WTC11 (cell line): ENCODE measurements around the gene CACNA1F. TPM values are rescaled to one million over a fixed set of nuclear protein-coding genes. Genes with fewer than 3 reads are reported as not detected.

ENCODE experiments used
- ATAC-seq: fragments of 200-7000 bp; cut with Tn5 transposase; 2 replicates; pipeline ENCODE4 v1.10.0; 2021; ENCODE audit warnings: mild to moderate bottlenecking, moderate library complexity
- CTCF ChIA-PET: fragments of 300-600 bp; sonication (Branson Sonifier 250); formaldehyde crosslinking; loops from one replicate; lab custom pipeline; 2021; ENCODE audit warnings: antibody characterized with exemption; lab: Charles Lee
- POLR2A ChIA-PET: fragments of 350-600 bp; sonication (Branson Sonifier 250); formaldehyde crosslinking; loops from one replicate; lab custom pipeline; 2021; ENCODE audit warnings: antibody characterized with exemption; lab: Charles Lee
- DNase-seq: peaks from one replicate; pipeline ENCODE4 v3.0.0; 2021; ENCODE audit warnings: low spot score
- H3K27ac Mint-ChIP-seq: 2 replicates; pipeline ENCODE4 v1.8.0; 2021; ENCODE audit warnings: mixed read lengths
- H3K27me3 Mint-ChIP-seq: 2 replicates; pipeline ENCODE4 v1.8.0; 2021; ENCODE audit warnings: low read depth, mild to moderate bottlenecking, moderate library complexity, mixed read lengths
- H3K36me3 Mint-ChIP-seq: 2 replicates; pipeline ENCODE4 v1.8.0; 2021; ENCODE audit warnings: mixed read lengths
- H3K4me1 Mint-ChIP-seq: 2 replicates; pipeline ENCODE4 v1.8.0; 2022; ENCODE audit warnings: mixed read lengths
- H3K4me3 Mint-ChIP-seq: 2 replicates; pipeline ENCODE4 v1.8.0; 2021; ENCODE audit warnings: mild to moderate bottlenecking, moderate library complexity, mixed read lengths
- H3K9me3 Mint-ChIP-seq: 2 replicates; pipeline ENCODE4 v1.8.0; 2021; ENCODE audit warnings: mixed read lengths
- ATF2 ChIP-seq: sonication (generic); formaldehyde crosslinking; IDR thresholded peaks from 2 replicates; pipeline ENCODE4 v1.8.1; 2022; ENCODE audit warnings: low read depth, missing genetic modification reagents, borderline replicate concordance
- CREM ChIP-seq: sonication (generic); formaldehyde crosslinking; IDR thresholded peaks from 2 replicates; pipeline ENCODE4 v1.8.1; 2022; ENCODE audit warnings: mild to moderate bottlenecking, missing genetic modification reagents, moderate library complexity
- ELF4 ChIP-seq: sonication (generic); formaldehyde crosslinking; IDR thresholded peaks from 2 replicates; pipeline ENCODE4 v1.8.1; 2022; ENCODE audit warnings: low read depth, mild to moderate bottlenecking, moderate library complexity, missing genetic modification reagents
- ERG ChIP-seq: fragments of 250-450 bp; sonication (Bioruptor Pico); IDR thresholded peaks from 2 replicates; pipeline ENCODE4 v1.8.0; 2021; ENCODE audit warnings: mild to moderate bottlenecking
- GABPB1 ChIP-seq: sonication (generic); formaldehyde crosslinking; IDR thresholded peaks from 2 replicates; pipeline ENCODE4 v1.8.1; 2023; ENCODE audit warnings: mild to moderate bottlenecking, missing genetic modification reagents
- GRHL2 ChIP-seq: fragments of 250-450 bp; sonication (Bioruptor Pico); IDR thresholded peaks from 2 replicates; pipeline ENCODE4 v1.8.0; 2022; ENCODE audit warnings: mild to moderate bottlenecking, moderate library complexity; ENCODE audit not compliant: insufficient replicate concordance, severe bottlenecking
- HMGXB4 ChIP-seq: sonication (generic); formaldehyde crosslinking; IDR thresholded peaks from 2 replicates; pipeline ENCODE4 v1.8.1; 2023; ENCODE audit warnings: mild to moderate bottlenecking, moderate library complexity, missing genetic modification reagents
- IRF2 ChIP-seq: sonication (generic); formaldehyde crosslinking; IDR thresholded peaks from 2 replicates; pipeline ENCODE4 v1.8.0; 2022; ENCODE audit warnings: low read depth, missing genetic modification reagents, borderline replicate concordance
- MYBL2 ChIP-seq: sonication (generic); formaldehyde crosslinking; IDR thresholded peaks from 2 replicates; pipeline ENCODE4 v1.8.1; 2023; ENCODE audit warnings: mild to moderate bottlenecking, moderate library complexity, missing genetic modification reagents
- NFATC4 ChIP-seq: fragments of 250-450 bp; sonication (Bioruptor Pico); IDR thresholded peaks from 2 replicates; pipeline ENCODE4 v1.9.0; 2021; ENCODE audit warnings: mild to moderate bottlenecking
- NFYB ChIP-seq: sonication (generic); formaldehyde crosslinking; conservative IDR thresholded peaks from 2 replicates; pipeline ENCODE4 v1.8.0; 2022; ENCODE audit warnings: low read depth, missing genetic modification reagents
- NR3C1 ChIP-seq: sonication (generic); formaldehyde crosslinking; conservative IDR thresholded peaks from 2 replicates; pipeline ENCODE4 v1.8.1; 2023; ENCODE audit warnings: low read depth, mild to moderate bottlenecking, missing genetic modification reagents
- OVOL2 ChIP-seq: fragments of 250-450 bp; sonication (Bioruptor Pico); IDR thresholded peaks from 2 replicates; pipeline ENCODE4 v1.9.0; 2021; ENCODE audit warnings: mild to moderate bottlenecking, borderline replicate concordance
- SP1 ChIP-seq: sonication (generic); formaldehyde crosslinking; conservative IDR thresholded peaks from 2 replicates; pipeline ENCODE4 v1.8.1; 2022; ENCODE audit warnings: missing genetic modification reagents
- TEAD4 ChIP-seq: sonication (generic); formaldehyde crosslinking; IDR thresholded peaks from 2 replicates; pipeline ENCODE4 v1.8.0; 2022; ENCODE audit warnings: mild to moderate bottlenecking, missing genetic modification reagents
- ZNF121 ChIP-seq: sonication (generic); formaldehyde crosslinking; IDR thresholded peaks from 2 replicates; pipeline ENCODE4 v1.8.0; 2023; ENCODE audit warnings: missing genetic modification reagents
- ZNF138 ChIP-seq: sonication (generic); formaldehyde crosslinking; conservative IDR thresholded peaks from 2 replicates; pipeline ENCODE4 v1.8.1; 2022; ENCODE audit warnings: mild to moderate bottlenecking, moderate library complexity, missing genetic modification reagents
- ZNF263 ChIP-seq: sonication (generic); formaldehyde crosslinking; IDR thresholded peaks from 2 replicates; pipeline ENCODE4 v1.8.1; 2022; ENCODE audit warnings: low read depth, mild to moderate bottlenecking, moderate library complexity, missing genetic modification reagents
- ZNF396 ChIP-seq: fragments of 250-450 bp; sonication (Bioruptor Pico); IDR thresholded peaks from 2 replicates; pipeline ENCODE4 v1.8.0; 2021; ENCODE audit warnings: mild to moderate bottlenecking, moderate library complexity, borderline replicate concordance
- ZNF512 ChIP-seq: sonication (generic); formaldehyde crosslinking; IDR thresholded peaks from 2 replicates; pipeline ENCODE4 v1.8.1; 2022; ENCODE audit warnings: missing genetic modification reagents, borderline replicate concordance
- total RNA-seq: library from RNA; stranded (reverse); gene quantifications from 3 replicates; pipeline ENCODE4 v1.2.3, GENCODE V29; 2021

Gene CACNA1F
- total RNA-seq, 1 experiment from 2014 or later, result 1.6 TPM

- Mint-ChIP-seq H3K27ac (peak overlapping the region; percentile 100), H3K4me3 (peak overlapping the region; percentile 95), H3K9me3 (no peaks in the 10 kb centered on the region), H3K27me3 (no peaks in the 10 kb centered on the region), H3K36me3 (peaks cover 8% of the 10 kb centered on the region; the same call in 1 of the 2 replicates), H3K4me1 (peaks cover 22% of the 10 kb centered on the region)
- ATAC-seq (peak; percentile 89), DNase-seq (peak; percentile 89)
- CTCF ChIA-PET, result interaction anchor here (0.6 to 1.3 kb wide), 10 partner anchors 12 to 127 kb away, joined by 3 to 13 read pairs (median 4); no protein-coding TSS in a partner anchor
- POLR2A ChIA-PET, result interaction anchor here (0.6 to 1.4 kb wide), 6 partner anchors 39 to 593 kb away, joined by 3 to 5 read pairs (median 4); no protein-coding TSS in a partner anchor
- TF ChIP-seq NFYB (CRISPR knock-in tag) (peak; percentile 81), ZNF396 (CRISPR knock-in tag) (no peak), SP1 (CRISPR knock-in tag) (peak; percentile 45), CREM (CRISPR knock-in tag) (peak; percentile 61; the same call in 1 of the 2 replicates), IRF2 (CRISPR knock-in tag) (no peak)
These were observed 36.0 kb upstream of the CACNA1F start for GRCh38 chrX:49269010-49269766.

- Mint-ChIP-seq H3K27me3 (no peaks in the 10 kb centered on the region), H3K36me3 (peaks cover 8% of the 10 kb centered on the region; the same call in 1 of the 2 replicates), H3K4me3 (peak overlapping the region; percentile 95), H3K27ac (peak overlapping the region; percentile 96), H3K9me3 (no peaks in the 10 kb centered on the region), H3K4me1 (peaks cover 22% of the 10 kb centered on the region)
- POLR2A ChIA-PET, result interaction anchor here (0.6 to 1.4 kb wide), 5 partner anchors 38 to 592 kb away, joined by 3 to 5 read pairs (median 4); no protein-coding TSS in a partner anchor
- ATAC-seq, result no peak
- CTCF ChIA-PET, result interaction anchor here (0.6 to 1.3 kb wide), 10 partner anchors 13 to 127 kb away, joined by 3 to 13 read pairs (median 4); no protein-coding TSS in a partner anchor
- no peak for DNase-seq
- TF ChIP-seq ZNF263 (CRISPR knock-in tag), result no peak
- no peak for TF ChIP-seq ATF2
- no peak for TF ChIP-seq MYBL2
- no peak for TF ChIP-seq NFATC4 (CRISPR knock-in tag)
- TF ChIP-seq GRHL2 (CRISPR knock-in tag), result no peak
- TF ChIP-seq HMGXB4, result no peak
- TF ChIP-seq TEAD4, result no peak
- TF ChIP-seq ERG (CRISPR knock-in tag), result no peak
- TF ChIP-seq ZNF512, result no peak
- no peak for TF ChIP-seq NR3C1 (CRISPR knock-in tag)
- TF ChIP-seq ELF4 (CRISPR knock-in tag), result no peak
- TF ChIP-seq ZNF138 (CRISPR knock-in tag), result no peak
- no peak for TF ChIP-seq ZNF121
- TF ChIP-seq GABPB1 (CRISPR knock-in tag), result no peak
- TF ChIP-seq OVOL2, result no peak
These were observed 35.5 kb upstream of the CACNA1F start for GRCh38 chrX:49268702-49269009.
